Activated effector memory CD4-positive, alpha-beta T cell treated with anti-CD3 and anti-CD28 coated beads, Interleukin-2, amount 50 U/mL, for 16 hours (primary cell): ENCODE results near the gene RABL6.
A peak's percentile ranks its signal among the peaks of the same experiment; 100 is the strongest.
"Not testable (repeated sequence)": the region's sequence is repeated elsewhere in the genome, so short reads cannot be mapped to it uniquely, and the experiment has no call there.

ENCODE experiments used
- DNase-seq: peaks from one replicate; pipeline ENCODE4 v3.0.0-alpha.2; 2020

Gene RABL6, protein sequence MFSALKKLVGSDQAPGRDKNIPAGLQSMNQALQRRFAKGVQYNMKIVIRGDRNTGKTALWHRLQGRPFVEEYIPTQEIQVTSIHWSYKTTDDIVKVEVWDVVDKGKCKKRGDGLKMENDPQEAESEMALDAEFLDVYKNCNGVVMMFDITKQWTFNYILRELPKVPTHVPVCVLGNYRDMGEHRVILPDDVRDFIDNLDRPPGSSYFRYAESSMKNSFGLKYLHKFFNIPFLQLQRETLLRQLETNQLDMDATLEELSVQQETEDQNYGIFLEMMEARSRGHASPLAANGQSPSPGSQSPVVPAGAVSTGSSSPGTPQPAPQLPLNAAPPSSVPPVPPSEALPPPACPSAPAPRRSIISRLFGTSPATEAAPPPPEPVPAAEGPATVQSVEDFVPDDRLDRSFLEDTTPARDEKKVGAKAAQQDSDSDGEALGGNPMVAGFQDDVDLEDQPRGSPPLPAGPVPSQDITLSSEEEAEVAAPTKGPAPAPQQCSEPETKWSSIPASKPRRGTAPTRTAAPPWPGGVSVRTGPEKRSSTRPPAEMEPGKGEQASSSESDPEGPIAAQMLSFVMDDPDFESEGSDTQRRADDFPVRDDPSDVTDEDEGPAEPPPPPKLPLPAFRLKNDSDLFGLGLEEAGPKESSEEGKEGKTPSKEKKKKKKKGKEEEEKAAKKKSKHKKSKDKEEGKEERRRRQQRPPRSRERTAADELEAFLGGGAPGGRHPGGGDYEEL

DNA sequence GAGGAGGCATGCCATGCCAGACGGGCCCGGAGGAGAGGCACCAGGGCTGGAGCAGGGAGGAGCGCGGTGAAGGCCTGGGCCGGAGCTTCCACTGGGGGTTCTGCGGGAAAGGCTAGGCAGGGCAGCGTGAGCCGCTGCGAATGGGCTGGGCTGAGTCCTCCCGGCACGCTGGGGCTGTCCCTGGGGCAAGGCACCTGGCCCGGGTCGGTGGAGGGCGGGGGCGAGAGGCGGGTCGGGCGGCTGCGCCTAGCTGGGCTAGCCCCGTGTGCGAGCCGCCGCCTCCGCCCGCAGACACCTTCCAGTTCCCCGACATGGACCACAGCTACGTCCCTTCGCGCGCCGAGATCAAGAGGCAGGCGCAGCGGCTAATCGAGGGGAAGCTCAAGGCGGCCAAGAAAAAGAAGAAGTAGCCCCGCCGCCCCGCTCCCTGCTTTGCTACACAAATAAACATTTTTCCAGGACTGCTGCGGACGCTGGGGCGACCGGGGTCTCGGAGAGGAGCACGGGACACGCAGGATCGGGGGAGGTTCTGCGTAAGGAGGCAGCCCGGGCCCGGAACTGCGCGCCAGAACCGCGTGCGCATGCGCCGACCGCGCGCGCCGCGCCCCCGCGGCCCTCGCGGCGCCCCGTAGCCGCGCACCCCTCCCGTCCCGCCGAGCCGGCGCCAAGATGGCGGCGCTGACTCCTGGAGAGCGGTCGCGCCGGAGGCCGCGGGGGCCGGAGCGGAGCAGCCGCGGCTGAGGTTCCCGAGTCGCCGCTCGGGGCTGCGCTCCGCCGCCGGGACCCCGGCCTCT lies at the start of gene RABL6:
Gene RABL6, plus strand, starts transcription at position 668 of the 794 bp plus-strand sequence. CDS start 249 bp downstream, outside the sequence.
- DNase-seq = peak; percentile 94

DNA sequence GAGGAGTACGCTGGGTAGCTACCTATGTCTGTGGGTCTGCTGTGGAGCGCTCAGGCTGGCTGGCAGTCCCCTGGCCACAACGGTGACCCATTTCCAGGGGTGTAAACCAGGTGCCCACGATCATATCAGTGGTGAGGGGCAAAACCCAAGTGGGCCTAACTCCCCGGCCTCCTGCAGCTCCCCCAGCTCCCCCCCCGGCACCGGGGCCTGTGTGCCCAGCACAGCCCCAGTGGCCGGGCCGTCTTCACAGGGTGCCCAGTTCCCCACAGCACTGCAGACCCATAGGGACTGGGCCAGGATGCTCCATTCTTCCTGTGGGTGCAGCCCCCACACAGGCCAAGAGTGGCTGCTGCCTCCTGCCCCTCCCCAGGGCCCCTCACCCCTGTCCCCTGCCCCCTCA lies 48.7 kb upstream of the RABL6 start:
- DNase-seq = no peak

DNA sequence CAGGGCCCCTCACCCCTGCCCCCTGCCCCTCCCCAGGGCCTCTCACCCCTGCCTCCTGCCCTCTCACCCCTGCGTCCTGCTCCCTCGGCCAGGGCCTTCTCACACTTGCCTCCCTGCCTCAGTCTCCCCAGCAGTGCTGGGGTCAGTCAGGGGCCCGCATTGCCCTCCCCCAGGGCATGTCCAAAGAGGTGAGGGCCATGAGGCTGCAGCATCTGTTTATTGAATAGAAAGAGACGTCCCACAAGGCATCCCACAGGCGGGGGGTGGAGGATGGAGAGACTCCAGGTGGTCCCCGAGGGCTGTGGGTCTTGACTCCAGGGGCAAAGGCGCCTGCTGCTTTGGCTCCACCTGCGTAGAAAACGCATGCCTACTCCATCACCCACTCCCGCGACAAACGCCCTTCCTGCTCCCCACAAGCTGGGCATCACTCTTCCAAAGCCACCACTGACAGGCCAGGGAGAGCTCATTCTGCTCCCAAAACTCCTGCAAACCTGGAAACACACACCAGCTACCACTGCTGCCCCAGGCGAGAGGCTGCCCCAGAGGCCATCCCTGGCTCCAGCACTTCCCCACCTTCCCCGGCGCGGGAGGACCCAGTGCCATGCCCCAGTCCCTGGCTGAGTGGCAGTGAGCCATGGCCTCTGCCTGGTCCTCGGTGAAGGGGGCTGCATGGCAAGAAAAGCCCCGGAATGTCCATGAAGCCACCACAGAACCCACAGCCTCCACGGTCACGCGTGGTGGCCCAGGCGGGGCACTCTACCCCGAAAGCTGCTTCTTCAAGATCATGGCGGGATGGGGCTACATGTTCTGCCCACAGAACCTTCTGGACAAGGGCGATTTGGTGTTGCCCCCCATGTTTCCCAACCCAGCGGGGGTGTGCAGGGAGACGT lies 48.1 kb upstream of the RABL6 start:
- no peak for DNase-seq

GRCh38 chr9:136760424-136760823 lies 47.3 kb upstream of the RABL6 start:
- DNase-seq = no peak

DNA sequence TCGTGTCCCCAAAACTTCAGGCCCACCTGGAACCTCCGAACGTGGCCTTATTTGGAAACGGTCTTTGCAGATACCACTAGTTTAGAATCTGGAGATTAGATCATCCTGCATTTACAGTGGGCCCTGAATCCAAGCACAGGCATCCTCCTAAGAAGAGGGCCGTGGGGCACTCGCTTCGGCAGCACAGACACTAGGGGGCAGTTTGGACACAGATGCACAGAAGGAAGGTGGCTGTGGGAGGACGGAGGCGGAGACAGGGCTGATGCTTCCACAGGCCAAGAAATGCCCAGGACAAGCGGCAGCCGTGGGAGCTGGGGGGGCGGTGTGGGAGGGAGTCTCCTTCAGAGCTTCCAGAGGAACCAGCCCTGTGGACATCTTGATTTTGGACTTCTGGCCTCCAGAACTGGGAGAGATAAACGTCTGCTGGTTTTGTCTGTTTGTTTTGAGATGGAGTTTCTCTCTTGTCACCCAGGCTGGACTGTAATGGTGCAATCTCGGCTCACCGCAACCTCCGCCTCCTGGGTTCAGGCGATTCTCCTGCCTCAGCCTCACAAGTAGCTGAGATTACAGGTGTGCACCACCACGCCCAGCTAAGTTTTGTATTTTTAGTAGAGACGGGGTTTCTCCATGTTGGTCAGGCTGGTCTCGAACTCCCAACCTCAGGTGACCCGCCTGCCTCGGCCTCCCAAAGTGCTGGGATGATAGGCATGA lies 46.8 kb upstream of the RABL6 start:
- not testable (repeated sequence) for DNase-seq

- DNase-seq = no peak
Observed at GRCh38 chr9:136761545-136761981, 46.2 kb upstream of the RABL6 start.

GRCh38 chr9:136762221-136762691 lies 45.5 kb upstream of the RABL6 start:
- no peak for DNase-seq

DNA sequence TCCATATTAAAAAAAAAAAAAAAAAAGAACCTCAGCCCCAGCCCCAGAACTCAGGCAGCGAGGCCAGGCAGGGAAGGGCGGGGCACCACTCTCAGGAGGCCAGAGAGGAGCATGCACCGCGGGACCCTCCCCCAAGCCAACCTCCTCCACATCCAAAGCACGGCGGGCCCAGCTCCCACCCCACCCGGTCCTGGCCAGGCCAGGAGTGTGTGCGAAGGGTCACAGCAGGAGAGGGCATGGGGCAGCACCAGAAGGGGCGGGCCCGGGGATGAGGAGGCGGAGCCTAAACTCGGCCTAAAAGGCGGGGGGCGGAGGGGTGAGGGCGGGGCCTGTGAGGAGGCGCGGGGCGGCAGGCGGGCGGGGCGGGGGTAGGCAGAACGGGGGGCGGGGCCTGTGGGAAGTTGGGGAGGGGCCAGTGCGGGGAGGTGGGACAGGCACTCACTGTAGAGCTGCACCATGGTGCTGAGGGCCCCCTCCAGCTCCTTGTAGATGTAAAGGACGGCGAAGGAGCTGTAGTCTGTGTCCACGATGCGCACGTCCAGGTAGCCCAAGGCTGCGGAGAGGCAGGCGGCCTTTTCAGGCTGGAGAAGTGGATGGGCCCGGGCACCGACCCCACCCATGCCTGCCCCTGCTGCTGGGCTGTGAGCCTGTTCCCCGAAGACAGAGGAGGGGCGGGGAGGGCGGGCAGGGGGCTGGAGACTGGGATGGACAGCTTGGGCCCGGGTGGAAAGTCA lies 44.7 kb upstream of the RABL6 start:
- peak; percentile 75 for DNase-seq

GRCh38 chr9:136763649-136764035 lies 44.1 kb upstream of the RABL6 start:
- DNase-seq = peak; percentile 58

DNA sequence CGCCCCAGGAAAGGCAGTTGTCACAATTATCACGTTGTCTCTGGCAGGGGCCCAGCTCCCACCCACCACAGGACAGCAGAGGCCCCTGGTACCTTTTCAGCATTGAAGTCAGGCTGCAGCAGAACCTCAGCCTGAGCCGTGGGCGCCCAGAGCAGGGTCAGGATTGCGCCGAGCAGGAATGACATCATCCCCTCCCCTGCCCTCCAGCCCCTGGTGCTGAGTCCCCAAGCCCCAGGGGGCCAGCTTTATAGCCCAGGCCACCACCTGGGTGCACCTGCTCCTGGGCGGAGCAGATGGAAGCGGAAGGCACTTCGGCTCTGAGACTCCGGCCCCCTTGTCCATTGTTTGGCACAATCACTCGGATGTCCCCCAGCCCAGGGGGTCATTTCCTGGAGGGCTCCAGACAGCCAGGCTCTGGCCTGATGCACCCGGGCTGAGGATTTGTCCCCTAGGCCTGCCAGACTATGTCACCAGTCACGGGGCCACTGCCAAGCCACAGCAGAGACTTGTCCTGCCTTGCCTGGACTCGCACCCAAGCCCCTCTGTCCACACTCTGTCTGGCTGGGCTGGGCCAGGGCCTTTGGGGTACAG lies 43.4 kb upstream of the RABL6 start, which contains the start of gene LCN15:
Gene LCN15, minus strand, starts transcription at position 218 of the 591 bp plus-strand sequence. Its CDS starts 30 bp downstream, at position 188.
- DNase-seq = peak; percentile 59

- peak; percentile 56 for DNase-seq
Observed at GRCh38 chr9:136765041-136765440, 42.7 kb upstream of the RABL6 start.

DNA sequence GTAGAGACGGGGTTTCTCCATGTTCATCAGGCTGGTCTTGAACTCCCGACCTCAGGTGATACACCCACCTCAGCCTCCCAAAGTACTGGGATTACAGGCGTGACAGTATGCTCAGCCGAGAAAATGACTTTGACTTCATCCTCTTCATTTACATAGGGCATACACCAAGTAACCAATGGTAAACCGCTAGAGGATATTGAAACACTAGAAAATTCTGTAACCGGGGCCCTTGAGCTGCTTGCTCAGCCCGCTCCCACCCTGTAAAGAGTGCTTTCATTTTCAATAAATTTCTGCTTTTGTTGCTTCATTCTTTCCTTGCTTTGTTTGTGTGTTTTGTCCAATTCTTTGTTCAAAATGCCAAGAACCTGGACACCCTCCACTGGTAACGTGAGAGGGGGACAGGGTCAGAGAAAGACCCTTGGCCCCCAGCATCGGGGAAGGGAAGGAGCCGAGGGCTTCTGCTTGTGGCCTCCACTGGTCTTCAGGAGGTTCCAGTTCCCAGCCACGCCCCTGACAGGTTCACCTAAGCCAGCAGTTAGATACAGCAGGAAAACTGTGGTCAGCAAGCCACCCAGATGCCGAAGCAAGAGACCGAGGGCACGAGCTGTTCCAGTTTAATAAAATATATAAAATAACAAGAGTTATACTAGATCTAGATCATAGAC lies 41.9 kb upstream of the RABL6 start:
- peak; percentile 61 for DNase-seq

GRCh38 chr9:136766410-136767120 lies 41.2 kb upstream of the RABL6 start:
- DNase-seq = peak; percentile 85

DNA sequence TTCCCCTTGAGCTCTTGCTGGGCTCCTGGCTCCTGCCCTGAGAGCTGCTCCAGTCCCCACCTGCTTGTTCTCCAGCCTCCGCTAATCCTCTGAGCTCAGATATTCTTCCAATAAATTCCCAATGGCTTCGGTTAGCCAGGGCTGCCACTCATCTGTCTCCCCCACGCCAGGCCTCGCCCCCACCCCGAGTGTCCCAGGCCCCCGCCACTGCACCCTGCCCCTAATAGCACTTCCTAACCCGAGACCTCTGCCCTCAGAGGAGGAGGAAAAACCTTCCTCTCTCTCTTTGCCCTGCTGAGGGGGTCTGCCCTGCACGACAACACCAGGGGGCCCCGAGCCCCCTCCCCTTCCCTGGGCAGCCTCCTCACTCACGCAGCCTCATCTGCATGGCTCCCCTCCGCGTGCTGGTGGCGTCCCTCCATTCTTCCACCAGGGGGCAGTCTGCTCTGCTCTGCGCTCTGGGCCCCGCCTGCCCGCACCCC lies 38.0 kb upstream of the RABL6 start:
- DNase-seq = peak; percentile 81

GRCh38 chr9:136771907-136772415 lies 35.8 kb upstream of the RABL6 start:
- DNase-seq = peak; percentile 50

- DNase-seq = no peak
Observed at GRCh38 chr9:136773386-136774044, 34.2 kb upstream of the RABL6 start.

GRCh38 chr9:136774416-136775045 lies 33.2 kb upstream of the RABL6 start:
- no peak for DNase-seq
